WERI-Rb-1 (cell line): ENCODE results near the gene TPRKB.
"Not testable (repeated sequence)": the region's sequence is repeated elsewhere in the genome, so short reads cannot be mapped to it uniquely, and the experiment has no call there.

Experiments used
- DNase-seq: peaks from one replicate; pipeline ENCODE4 v3.0.0-alpha.2; 2020
- H3K27ac ChIP-seq: fragments of 250-450 bp; sonication (Bioruptor Pico); 2 replicates; pipeline ENCODE4 v1.5.1; 2020; ENCODE audit warnings: mild to moderate bottlenecking, moderate library complexity
- H3K27me3 ChIP-seq: fragments of 250-450 bp; sonication (Bioruptor Pico); 2 replicates; pipeline ENCODE4 v1.5.1; 2021; ENCODE audit warnings: mild to moderate bottlenecking, low read depth, moderate library complexity; ENCODE audit not compliant: insufficient read depth, severe bottlenecking
- H3K36me3 ChIP-seq: fragments of 250-450 bp; sonication (Bioruptor Pico); 2 replicates; pipeline ENCODE4 v1.5.1; 2020; ENCODE audit warnings: mild to moderate bottlenecking, moderate library complexity
- H3K4me3 ChIP-seq: 2 replicates; pipeline ENCODE4 v1.5.1; 2011; ENCODE audit warnings: low read depth, mild to moderate bottlenecking, control low read depth, low read length
- H3K9me3 ChIP-seq: fragments of 250-450 bp; sonication (Bioruptor Pico); 2 replicates; pipeline ENCODE4 v1.5.1; 2021; ENCODE audit warnings: mild to moderate bottlenecking, moderate library complexity; ENCODE audit not compliant: severe bottlenecking
- CTCF ChIP-seq: IDR thresholded peaks from 2 replicates; pipeline ENCODE4 v1.5.1; 2011; ENCODE audit warnings: low read depth, mild to moderate bottlenecking, control low read depth, inconsistent platforms, low read length

Gene TPRKB

GRCh38 chr2:73736855-73737779 lies at the start of gene TPRKB:
Gene TPRKB (minus strand): TSS chr2:73737345. CDS start chr2:73734569, 2,776 bp downstream.
- TF ChIP-seq CTCF = no peak
- H3K27me3 ChIP-seq = no peaks in the 10 kb centered on the region
- H3K9me3 ChIP-seq = peaks cover 9% of the 10 kb centered on the region
- peak; percentile 99 for DNase-seq
- H3K36me3 ChIP-seq = peaks cover 22% of the 10 kb centered on the region
- H3K4me3 ChIP-seq = peak within 1 kb of the TSS; percentile 100
- H3K27ac ChIP-seq = peak within 1 kb of the TSS; percentile 83

- H3K4me3 ChIP-seq, DNase-seq, H3K36me3 ChIP-seq, H3K9me3 ChIP-seq, H3K27ac ChIP-seq, H3K27me3 ChIP-seq: not testable (repeated sequence)
Observed at GRCh38 chr2:73783883-73784282, 46.7 kb upstream of the TPRKB start, which contains the start of gene C2orf78. Gene C2orf78 (plus strand): TSS chr2:73784183. CDS start chr2:73784310, 127 bp downstream.

GRCh38 chr2:73783402-73783801 lies 46.3 kb upstream of the TPRKB start:
- not testable (repeated sequence) for H3K9me3 ChIP-seq, H3K27me3 ChIP-seq, H3K36me3 ChIP-seq, DNase-seq, H3K4me3 ChIP-seq, H3K27ac ChIP-seq

- H3K27me3 ChIP-seq = no peaks in the 10 kb centered on the region
- no peak for TF ChIP-seq CTCF
- no peak for DNase-seq
- H3K9me3 ChIP-seq = no peaks in the 10 kb centered on the region
- H3K27ac ChIP-seq = no peak overlapping the region
- peaks cover 18% of the 10 kb centered on the region for H3K36me3 ChIP-seq
- peak overlapping the region; percentile 85 for H3K4me3 ChIP-seq
Observed at GRCh38 chr2:73780237-73780582, 43.1 kb upstream of the TPRKB start.

- Histone ChIP-seq H3K27me3 (no peaks in the 10 kb centered on the region), H3K36me3 (peaks cover 22% of the 10 kb centered on the region), H3K4me3 (peak within 1 kb of the TSS; percentile 85), H3K9me3 (no peaks in the 10 kb centered on the region), H3K27ac (peak within 1 kb of the TSS; percentile 68)
- peak; percentile 98 for DNase-seq
- peak; percentile 93 for TF ChIP-seq CTCF
Observed at GRCh38 chr2:73779467-73780236, 42.5 kb upstream of the TPRKB start, which contains the start of gene DUSP11. Gene DUSP11 (minus strand): TSS chr2:73780103. CDS start chr2:73779974, 129 bp downstream.

- H3K36me3 ChIP-seq = peaks cover 29% of the 10 kb centered on the region
- H3K4me3 ChIP-seq = peak overlapping the region; percentile 85
- not testable (repeated sequence) for H3K27ac ChIP-seq, H3K27me3 ChIP-seq, H3K9me3 ChIP-seq, DNase-seq
Observed at GRCh38 chr2:73778867-73779466, 41.8 kb upstream of the TPRKB start.
